GM12878 (cell line): ENCODE data around the gene DDX39B. TPM values are rescaled to one million over a fixed set of nuclear protein-coding genes. Genes with fewer than 3 reads are reported as not detected.

Source experiments
- ATAC-seq: fragments of 200-7000 bp; cut with Tn5 transposase; 3 replicates; pipeline ENCODE4 v1.9.1; 2020; ENCODE audit warnings: mild to moderate bottlenecking, moderate library complexity
- BruUV-seq: library from RNA; stranded (reverse); fragments of 400-500 nt; replicated peaks from 2 replicates; lab custom pipeline; 2021; lab: Mats Ljungman, UMichigan
- CTCF ChIA-PET: fragments of 300-600 bp; sonication (Branson Sonifier 250); formaldehyde crosslinking; extraction: SDS; loops from one replicate; lab custom pipeline; 2021; ENCODE audit warnings: inconsistent platforms; lab: Yijun Ruan, JAX
- POLR2A ChIA-PET: fragments of 350-600 bp; formaldehyde crosslinking; extraction: SDS; loops from one replicate; lab custom pipeline; 2021; ENCODE audit warnings: inconsistent platforms; lab: Charles Lee
- RAD21 ChIA-PET: fragments of 300-600 bp; sonication (Branson Sonifier 250); formaldehyde crosslinking; loops from one replicate; lab custom pipeline; 2023; ENCODE audit warnings: antibody characterized with exemption; ENCODE audit not compliant: unreplicated experiment; lab: Charles Lee
- SMC1A ChIA-PET: fragments of 300-600 bp; sonication (Branson Sonifier 250); formaldehyde crosslinking; loops from one replicate; lab custom pipeline; 2023; ENCODE audit not compliant: unreplicated experiment, uncharacterized antibody; lab: Charles Lee
- DNase-seq: peaks from one replicate; pipeline ENCODE4 v3.0.0-alpha.2; 2011; ENCODE audit warnings: low read depth, low spot score
- FAIRE-seq: peaks from 3 replicates; lab custom pipeline; 2011; peaks lifted over from hg19 to GRCh38; lab: Jason Lieb, UNC
- H2AFZ ChIP-seq: 2 replicates; pipeline ENCODE4 v1.6.0; 2011; ENCODE audit warnings: low read depth, low read length, control low read depth; ENCODE audit not compliant: control insufficient read depth
- H3K27ac ChIP-seq: 2 replicates; pipeline ENCODE4 v1.5.1; 2011; ENCODE audit warnings: control low read depth; ENCODE audit not compliant: control insufficient read depth, insufficient read depth
- H3K27me3 ChIP-seq, 2 experiments: replicated peaks in 1 of 2; 2 replicates each; pipeline versions ENCODE4 v1.6.0 to v1.6.1; 2011; ENCODE audit warnings: low read length in 1 of 2; ENCODE audit not compliant: control insufficient read depth in 2 of 2, insufficient read depth in 2 of 2
- H3K36me3 ChIP-seq, 2 experiments: 2 replicates each; pipeline ENCODE4 v1.5.1; 2011; ENCODE audit warnings: low read length in 1 of 2; ENCODE audit not compliant: control insufficient read depth in 2 of 2, insufficient read depth in 2 of 2
- H3K4me1 ChIP-seq: 2 replicates; pipeline ENCODE4 v1.6.1; 2011; ENCODE audit warnings: mild to moderate bottlenecking, low read length, moderate library complexity, mixed read lengths; ENCODE audit not compliant: control insufficient read depth, insufficient read depth
- H3K4me2 ChIP-seq: 2 replicates; pipeline ENCODE4 v1.6.0; 2011; ENCODE audit warnings: control low read depth; ENCODE audit not compliant: control insufficient read depth, insufficient read depth
- H3K4me3 ChIP-seq: fragments of 200-600 bp; sonication (generic); 2 replicates; pipeline ENCODE4 v1.5.1; 2016
- H3K79me2 ChIP-seq: 2 replicates; pipeline ENCODE4 v1.6.0; 2011; ENCODE audit warnings: low read length; ENCODE audit not compliant: control insufficient read depth, insufficient read depth
- H3K9ac ChIP-seq: 2 replicates; pipeline ENCODE4 v1.8.0; 2011; ENCODE audit warnings: low read length, control low read depth, mixed read lengths; ENCODE audit not compliant: control insufficient read depth, insufficient read depth
- H3K9me3 ChIP-seq: replicated peaks from 3 replicates; pipeline ENCODE4 v1.5.1; 2011; ENCODE audit warnings: mild to moderate bottlenecking, low read length; ENCODE audit not compliant: control insufficient read depth, insufficient read depth
- H4K20me1 ChIP-seq: 2 replicates; pipeline ENCODE4 v1.6.0; 2011; ENCODE audit not compliant: control insufficient read depth, insufficient read depth
- CBFB ChIP-seq: IDR thresholded peaks from 2 replicates; pipeline ENCODE4 v1.6.1; 2016; ENCODE audit warnings: antibody characterized with exemption, low read depth
- EED ChIP-seq: sonication (generic); IDR thresholded peaks from 2 replicates; pipeline ENCODE4 v1.6.1; 2016; ENCODE audit warnings: antibody characterized with exemption, low read depth
- IKZF1 ChIP-seq: fragments of 450-650 bp; conservative IDR thresholded peaks from 2 replicates; pipeline ENCODE4 v1.6.1; 2017; ENCODE audit warnings: antibody characterized with exemption, mild to moderate bottlenecking
- MXI1 ChIP-seq: fragments of 150-350 bp; IDR thresholded peaks from 2 replicates; pipeline ENCODE4 v1.6.1; 2011; ENCODE audit warnings: low read depth, mild to moderate bottlenecking, inconsistent platforms, low read length, improper control_type of control experiment
- POLR2A ChIP-seq: IDR thresholded peaks from 2 replicates; pipeline ENCODE4 v1.6.1; 2011; ENCODE audit warnings: low read depth, mild to moderate bottlenecking, low read length
- POLR2AphosphoS2 ChIP-seq: IDR thresholded peaks from 2 replicates; pipeline ENCODE4 v1.6.1; 2011; ENCODE audit warnings: low read depth, mild to moderate bottlenecking, low read length, improper control_type of control experiment, moderate library complexity
- RBBP5 ChIP-seq: fragments of 200-600 bp; sonication (generic); conservative IDR thresholded peaks from 2 replicates; pipeline ENCODE4 v1.6.1; 2016
- SPI1 ChIP-seq: IDR thresholded peaks from 2 replicates; pipeline ENCODE4 v1.6.1; 2011; ENCODE audit warnings: low read depth, mild to moderate bottlenecking, low read length, moderate library complexity, borderline replicate concordance; ENCODE audit not compliant: insufficient read depth
- WGBS: methylation state at CpG from one replicate; pipeline ENCODE4 v1.1.6; 2016; ENCODE audit warnings: low lambda C conversion rate; ENCODE audit not compliant: insufficient replicate concordance, insufficient coverage; ENCODE audit errors: missing lambda C conversion rate; 5-methylcytosine and 5-hydroxymethylcytosine counted together
- in situ Hi-C: fragments of 300-500 bp; cut with MboI; formaldehyde crosslinking; loops from 9 replicates; pipeline ENCODE4 v1.14.3; 2018; ENCODE audit warnings: mixed read lengths
- intact Hi-C: fragments of 100-400 bp; cut with micrococcal nuclease; formaldehyde crosslinking; loops from one replicate; pipeline ENCODE4 v1.14.2; 2022; ENCODE audit not compliant: unreplicated experiment
- polyA plus RNA-seq, 11 experiments: library from polyadenylated mRNA; depleted of rRNA in 4 of 11; unstranded in 6 of 11; stranded (reverse) in 5 of 11; fragments of >200 nt; fragmentation: Nextera tagmentation in 4 of 11; fragmentation: Illumina TruSeq in 1 of 11; extraction: Ambion mirVana in 4 of 11; extraction: Trizol in 1 of 11; gene quantifications; 1 replicate in 1 of 11; 2 replicates in 10 of 11; pipeline versions ENCODE4 v1.2.1 to v1.2.3, GENCODE V29; 2011 to 2016; ENCODE audit warnings: inconsistent platforms in 2 of 11, missing spikeins in 2 of 11, low read depth in 1 of 11
- total RNA-seq, 4 experiments: library from RNA; depleted of rRNA in 3 of 4; stranded (reverse); fragments of >200 nt in 3 of 4; fragmentation: Illumina TruSeq in 1 of 4; extraction: Trizol in 1 of 4; gene quantifications; 2 replicates each; pipeline versions ENCODE4 v1.2.1 to v1.2.3, GENCODE V29; 2013 to 2021
- TF ChIP-seq, protein P1 (sequence below): IDR thresholded peaks from 2 replicates; pipeline ENCODE4 v1.6.1; 2012; ENCODE audit warnings: low read length, inconsistent platforms

The DDX39B gene
- total and polyA plus RNA-seq, 10 of the 15 experiments (the other 5 are each of a cell fraction or from before 2014, with no cell fraction given): 271 to 661 (median 330) TPM

DNA sequence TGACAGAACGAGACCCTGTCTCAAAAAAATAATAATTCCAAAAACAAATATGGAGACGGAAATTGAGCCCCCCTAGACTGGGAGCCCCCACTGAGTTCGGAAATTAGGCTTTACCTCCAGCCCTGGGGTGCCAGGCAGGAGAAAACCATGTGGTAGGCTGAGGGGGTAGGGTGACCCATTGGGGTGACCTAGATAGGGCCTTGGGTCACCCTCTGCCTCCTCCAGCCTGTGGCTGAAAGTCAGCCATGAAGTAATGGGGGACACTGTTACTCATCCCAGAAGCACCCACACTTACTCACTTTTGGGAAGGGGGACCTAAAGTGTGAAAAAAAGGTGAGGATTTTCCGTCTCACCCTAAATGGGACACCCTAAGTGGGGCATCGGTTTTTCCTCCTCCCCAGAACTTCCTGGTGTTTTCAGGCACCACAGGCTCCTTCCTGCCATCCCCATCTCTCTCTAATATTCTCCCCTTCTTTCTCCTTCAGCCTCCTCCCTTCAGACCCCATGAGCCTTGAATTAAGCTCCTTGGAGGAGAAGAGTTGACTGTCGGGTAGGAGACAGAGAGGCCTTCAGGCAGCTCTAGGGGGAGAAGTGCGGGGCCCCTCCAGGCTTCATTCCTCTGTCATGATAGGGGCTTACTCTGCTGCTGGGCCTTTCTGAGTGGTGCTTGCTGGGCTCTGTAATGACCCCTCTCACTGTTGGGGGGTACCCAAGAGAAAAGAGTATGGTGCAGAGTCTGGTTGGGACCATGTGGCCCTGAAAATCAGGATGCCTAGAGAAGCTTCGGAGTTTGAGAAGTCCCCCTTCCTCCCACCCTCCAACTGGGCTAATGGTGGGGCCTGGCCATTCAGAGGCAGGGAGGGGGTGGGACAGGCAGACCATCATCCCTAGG lies 38.0 kb upstream of the DDX39B start (continued):
- TF ChIP-seq, protein P1, sequence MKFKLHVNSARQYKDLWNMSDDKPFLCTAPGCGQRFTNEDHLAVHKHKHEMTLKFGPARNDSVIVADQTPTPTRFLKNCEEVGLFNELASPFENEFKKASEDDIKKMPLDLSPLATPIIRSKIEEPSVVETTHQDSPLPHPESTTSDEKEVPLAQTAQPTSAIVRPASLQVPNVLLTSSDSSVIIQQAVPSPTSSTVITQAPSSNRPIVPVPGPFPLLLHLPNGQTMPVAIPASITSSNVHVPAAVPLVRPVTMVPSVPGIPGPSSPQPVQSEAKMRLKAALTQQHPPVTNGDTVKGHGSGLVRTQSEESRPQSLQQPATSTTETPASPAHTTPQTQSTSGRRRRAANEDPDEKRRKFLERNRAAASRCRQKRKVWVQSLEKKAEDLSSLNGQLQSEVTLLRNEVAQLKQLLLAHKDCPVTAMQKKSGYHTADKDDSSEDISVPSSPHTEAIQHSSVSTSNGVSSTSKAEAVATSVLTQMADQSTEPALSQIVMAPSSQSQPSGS: no peak
- TF ChIP-seq MXI1 (no peak), IKZF1 (peak; percentile 64; the same call in 1 of the 2 replicates), SPI1 (no peak), EED (peak; percentile 73; the same call in 1 of the 2 replicates), RBBP5 (no peak)

DNA sequence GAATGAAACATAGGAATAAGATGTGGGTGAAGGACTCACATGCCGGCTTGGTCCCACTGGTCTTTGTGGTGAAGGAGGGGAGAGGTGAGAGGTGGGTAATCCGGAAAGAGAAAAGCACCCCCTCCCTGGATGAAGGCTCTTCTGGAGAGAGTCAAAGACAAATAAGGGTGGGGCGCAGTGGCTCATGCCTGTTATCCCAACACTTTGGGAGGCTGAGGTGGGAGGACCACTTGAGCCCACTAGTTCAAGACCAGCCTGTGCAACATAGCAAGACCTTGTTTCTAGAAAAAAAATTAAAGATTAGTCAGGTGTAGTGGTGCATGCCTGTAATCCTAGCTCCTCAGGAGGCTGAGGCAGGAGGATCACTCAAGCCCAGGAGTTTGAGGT lies 37.3 kb upstream of the DDX39B start:
- Histone ChIP-seq H3K9ac (no peak overlapping the region), H3K4me1 (peaks cover 39% of the 10 kb centered on the region), H3K36me3 (peaks cover 0 to 7% of the 10 kb centered on the region in 2 experiments; a peak in 2 of 4 replicates), H3K4me3 (peak overlapping the region; percentile 93; the same call in 1 of the 2 replicates), H4K20me1 (no peaks in the 10 kb centered on the region), H3K79me2 (peaks cover 80% of the 10 kb centered on the region), H3K9me3 (no peaks in the 10 kb centered on the region), H3K4me2 (peak overlapping the region; percentile 95), H3K27me3 (no peaks in the 10 kb centered on the region), H3K27ac (peak overlapping the region; percentile 91), H2AFZ (no peak overlapping the region)
- in situ Hi-C loops: no loop called here
- WGBS: 34% methylated on average over 3 of the region's 3 CpGs
- TF ChIP-seq CBFB (0 out of 2 replicates have a peak, but pooled peaks have one; percentile 10), POLR2AphosphoS2 (no peak), POLR2A (no peak)
- BruUV-seq: no TSS peak
- ATAC-seq (no peak), DNase-seq (no peak), FAIRE-seq (no peak)
- intact Hi-C loops: no loop called here
- CTCF ChIA-PET: interaction anchor here (1.1 to 31.0 kb wide), 3 partner anchors 14 to 85 kb away, joined by 3 to 2098 read pairs (median 789); partner anchors contain the start of genes ATP6V1G2, DDX39B, LST1 and LTA
- SMC1A ChIA-PET: interaction anchor here (2.4 to 45.5 kb wide), 3 partner anchors 16 to 31 kb away, joined by 8 to 1989 read pairs (median 523); partner anchors contain the start of genes ATP6V1G2, DDX39B, LTA and NCR3
- POLR2A ChIA-PET: interaction anchor here (5.2 to 17.1 kb wide), 5 partner anchors 5 to 29 kb away, joined by 42 to 282 read pairs (median 222); partner anchors contain the start of genes ATP6V1G2, LST1, LTB and NCR3
- RAD21 ChIA-PET: interaction anchor here (6.2 to 17.5 kb wide), 3 partner anchors 9 to 26 kb away, joined by 53 to 620 read pairs (median 466); partner anchors contain the start of genes ATP6V1G2, LTA, NCR3 and NFKBIL1
